ENCODE results near the gene RMRP.

Gene RMRP

DNA sequence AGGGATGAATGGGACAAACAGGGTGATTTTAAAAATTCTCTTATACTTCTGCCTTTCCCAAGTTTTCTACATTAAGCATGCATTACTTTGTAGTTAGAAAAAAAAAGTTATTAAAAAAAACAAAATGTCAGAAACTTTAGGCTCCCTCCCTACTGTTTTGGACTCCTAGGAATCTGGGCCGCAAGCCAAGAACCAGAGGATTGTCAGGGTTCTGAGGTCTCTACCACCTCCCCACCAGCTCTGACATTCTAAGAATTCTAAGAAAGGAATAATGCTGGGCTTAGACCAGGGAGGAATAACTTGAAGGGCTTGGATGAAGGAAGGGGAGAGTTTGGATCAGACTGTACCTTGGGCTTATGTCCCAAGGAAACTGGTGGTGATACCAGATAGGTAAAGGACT lies 8.2 kb upstream of the RMRP start:
- DNase-seq (ENCODE audit: low read depth in 3 of 3, low spot score in 1 of 3) = no peak

DNA sequence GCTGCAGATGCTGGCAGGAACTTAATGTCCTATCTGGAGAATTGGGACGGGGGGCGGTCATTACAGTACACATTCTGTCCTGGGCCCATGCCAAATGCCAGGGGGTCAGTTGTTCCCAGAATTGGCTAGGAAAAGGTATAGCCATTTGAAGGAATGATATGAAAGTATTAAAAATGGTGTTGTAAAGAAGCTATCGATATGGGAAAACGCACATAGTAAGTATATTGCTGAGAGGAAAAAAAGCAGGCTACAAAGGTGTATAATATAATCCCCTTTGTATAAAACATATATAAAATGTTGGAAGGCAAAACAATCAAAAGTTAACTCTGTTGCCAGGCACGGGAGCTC lies 7.6 kb upstream of the RMRP start:
- DNase-seq (ENCODE audit: low read depth in 3 of 3, low spot score in 1 of 3) = no peak

DNA sequence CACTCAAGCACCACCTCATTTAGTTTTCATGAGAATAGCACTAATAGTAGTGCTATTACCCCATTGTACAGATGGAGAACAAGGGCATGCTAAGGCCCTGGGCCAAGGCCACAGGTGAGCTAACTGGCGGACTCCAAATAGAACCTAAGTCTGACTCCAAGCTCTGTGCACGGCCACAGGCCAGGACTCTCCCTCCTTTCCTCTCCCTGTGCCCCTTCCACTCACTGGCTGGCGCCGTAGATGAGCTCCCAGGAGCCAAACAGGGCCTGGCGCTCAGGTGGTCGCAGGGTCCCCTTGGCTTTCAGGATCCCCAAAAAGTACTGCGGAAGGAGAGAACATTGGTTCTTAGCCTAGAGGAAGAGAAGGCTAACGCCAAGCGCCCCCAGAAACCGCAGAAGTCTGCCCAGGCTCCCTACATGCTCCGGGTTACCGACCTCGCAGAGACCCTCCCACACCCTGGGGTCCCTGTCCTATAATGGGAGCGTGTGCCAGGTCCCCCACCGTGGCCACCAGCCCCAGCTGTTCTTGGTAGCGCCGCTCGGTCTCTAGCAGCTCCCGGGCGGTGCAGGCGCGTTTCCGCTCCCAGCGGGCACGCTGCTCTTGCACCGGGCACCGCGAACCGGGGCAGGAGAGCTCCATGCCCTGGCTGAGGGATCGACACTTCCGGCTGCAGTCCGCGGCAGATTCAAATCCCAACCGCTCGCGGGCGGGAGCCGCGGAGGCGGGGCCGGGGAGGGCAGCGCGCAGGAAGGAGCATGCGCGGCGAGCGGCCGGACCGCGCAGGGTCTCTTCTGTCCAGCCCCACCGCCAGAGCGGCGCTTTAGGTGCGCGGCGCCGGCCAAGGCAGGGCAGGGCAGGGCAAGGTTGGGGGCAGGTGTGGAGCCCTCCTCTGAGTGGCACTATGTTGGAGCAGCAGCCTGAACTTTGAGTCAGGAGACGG lies 7.0 kb upstream of the RMRP start, which contains the start of gene ARHGEF39:
Gene ARHGEF39 (minus strand): TSS at position 665 of the 940 bp plus-strand sequence. CDS start 26 bp downstream, at position 639.
- DNase-seq (ENCODE audit: low read depth in 3 of 3, low spot score in 1 of 3) = peak in 1 of 3 donors; percentile 51

DNA sequence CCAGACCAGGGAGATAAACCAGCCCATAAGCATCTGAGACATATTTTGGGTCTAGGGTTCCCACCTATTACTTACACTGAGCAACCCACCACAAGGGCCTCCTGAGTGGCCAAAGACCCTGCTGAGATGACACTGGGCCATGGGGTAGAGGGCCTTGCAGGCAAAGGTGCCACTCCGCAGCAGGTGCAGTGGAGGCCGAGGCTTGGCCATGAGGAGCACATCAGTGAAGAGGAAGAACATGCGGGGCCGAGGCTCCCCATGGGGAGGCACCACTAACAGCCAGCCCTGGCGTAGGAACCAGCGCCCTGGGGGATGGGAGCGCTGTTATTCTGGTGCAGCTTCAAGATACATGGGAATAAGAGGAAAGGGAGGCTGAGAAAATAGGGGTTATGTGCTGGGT lies 4.6 kb upstream of the RMRP start:
- no peak for DNase-seq (ENCODE audit: low read depth in 3 of 3, low spot score in 1 of 3)

DNA sequence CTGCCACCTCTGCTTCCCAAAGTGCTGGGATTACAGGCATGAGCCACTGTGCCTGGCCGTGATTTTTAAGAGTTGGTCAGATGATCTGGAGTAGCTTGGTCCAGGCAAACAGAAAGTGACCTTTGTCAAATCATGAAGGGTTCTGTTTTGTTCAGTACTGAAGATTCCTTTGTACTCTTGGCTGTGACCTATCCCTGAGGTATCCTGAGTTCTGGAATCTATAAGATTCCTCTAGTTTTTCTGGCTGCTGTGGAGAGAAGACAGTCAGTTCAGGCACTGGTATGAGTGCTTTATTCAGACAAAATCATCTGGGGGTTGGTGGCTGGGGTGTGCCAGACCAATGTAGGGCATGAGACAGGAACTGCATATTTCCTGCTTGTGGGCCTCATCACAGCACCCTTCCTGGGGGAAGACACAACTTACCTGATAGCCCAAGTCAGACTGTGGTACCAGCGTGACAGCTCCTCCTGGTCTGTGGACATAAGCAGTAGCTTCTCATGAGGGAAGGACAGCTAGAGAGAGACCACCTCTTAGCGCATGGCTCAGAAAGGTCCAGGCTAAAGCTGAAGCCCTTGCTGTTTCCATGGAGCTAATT lies 4.0 kb upstream of the RMRP start:
- DNase-seq (ENCODE audit: low read depth in 3 of 3, low spot score in 1 of 3) = no peak

DNA sequence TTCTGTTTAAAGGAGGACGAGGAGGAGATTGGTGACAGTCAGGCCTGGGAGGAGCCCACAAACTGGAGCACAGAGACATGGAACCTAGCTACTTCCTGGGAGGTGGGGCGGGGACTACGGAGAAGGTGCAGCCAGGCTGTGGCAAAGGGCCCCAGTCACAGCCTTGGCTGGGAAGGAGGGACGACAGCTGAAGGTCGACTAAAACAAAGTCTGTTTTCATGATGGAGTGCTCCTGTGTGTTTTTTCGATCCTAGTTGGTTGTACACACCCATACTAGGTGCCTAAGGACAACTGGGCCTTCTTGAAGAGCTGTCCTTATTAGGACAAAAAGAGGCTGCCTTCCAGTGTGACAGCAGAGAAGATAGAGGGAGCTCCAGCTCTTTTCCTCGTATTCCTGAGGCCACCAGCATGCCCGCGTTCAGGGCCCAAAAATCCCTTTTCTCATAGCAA lies 3.2 kb upstream of the RMRP start:
- DNase-seq (ENCODE audit: low read depth in 3 of 3, low spot score in 1 of 3) = no peak

DNA sequence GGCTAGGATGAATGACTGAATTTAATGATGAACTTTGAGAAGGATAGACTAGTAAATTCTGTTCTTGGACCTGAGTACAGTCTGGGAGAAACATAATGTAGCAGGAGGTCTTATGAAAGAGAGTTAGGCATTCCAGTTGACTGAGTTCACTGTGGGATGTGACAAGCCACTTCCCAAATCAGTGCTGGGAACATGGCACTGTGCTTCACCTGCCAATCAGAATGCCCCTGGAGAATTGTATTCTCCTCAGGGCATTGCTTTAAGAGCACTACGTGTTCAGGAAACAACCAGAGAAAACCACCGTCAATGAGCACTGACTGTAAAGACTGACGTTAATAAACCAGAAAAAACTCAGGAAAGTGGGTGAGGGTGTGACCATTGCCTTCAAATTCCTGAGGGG lies 1.5 kb upstream of the RMRP start:
- no peak for DNase-seq (ENCODE audit: low read depth in 3 of 3, low spot score in 1 of 3)

DNA sequence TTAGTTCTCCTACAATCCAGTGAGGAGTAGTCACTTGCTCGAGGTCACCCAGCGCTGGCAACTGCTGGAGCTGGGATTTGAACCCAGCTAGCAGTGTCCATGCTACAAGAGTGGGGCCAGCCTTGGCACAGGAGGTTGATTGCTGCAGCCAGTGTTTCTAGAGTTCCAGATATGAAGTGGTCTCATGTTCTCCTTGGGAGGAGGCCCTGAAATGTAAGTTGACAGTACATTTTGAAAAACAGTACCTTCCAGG lies 1.1 kb upstream of the RMRP start:
- no peak for DNase-seq (ENCODE audit: low read depth in 3 of 3, low spot score in 1 of 3)

DNA sequence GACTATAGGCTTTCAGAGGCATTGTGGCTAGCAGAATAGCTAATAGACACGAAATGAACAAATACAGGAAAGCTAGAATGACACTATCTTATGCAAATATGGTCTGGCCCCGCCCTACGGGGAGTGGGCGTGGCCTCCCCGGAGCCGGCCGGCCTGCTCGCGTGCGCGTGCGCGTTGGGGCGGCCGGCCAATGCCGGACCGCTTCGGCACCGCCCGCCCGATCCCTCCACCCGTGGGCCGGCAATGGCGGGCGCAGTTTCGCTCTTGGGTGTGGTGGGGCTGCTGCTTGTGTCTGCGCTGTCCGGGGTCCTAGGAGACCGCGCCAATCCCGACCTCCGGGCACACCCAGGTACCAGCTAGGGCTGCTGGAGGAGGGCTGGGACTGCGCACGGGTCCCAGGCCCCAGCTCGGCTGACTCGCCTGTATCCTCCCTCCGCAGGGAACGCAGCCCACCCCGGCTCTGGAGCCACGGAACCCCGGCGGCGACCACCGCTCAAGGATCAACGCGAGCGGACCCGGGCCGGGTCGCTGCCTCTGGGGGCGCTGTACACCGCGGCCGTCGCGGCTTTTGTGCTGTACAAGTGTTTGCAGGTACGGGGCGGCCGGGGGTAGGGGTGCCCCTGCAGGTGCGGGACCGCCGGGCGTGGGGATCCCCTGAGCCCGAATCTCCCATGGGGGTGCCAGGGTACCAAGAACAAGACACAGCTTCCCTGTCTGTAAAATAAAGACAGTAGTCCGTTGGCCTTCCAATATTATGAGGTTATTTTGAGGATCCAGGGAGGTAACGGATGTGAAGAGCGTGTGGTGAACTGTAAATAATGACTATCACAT lies 533 bp upstream of the RMRP start, which contains the start of gene CCDC107:
Gene CCDC107 (plus strand): TSS at position 156 of the 831 bp plus-strand sequence. CDS start 88 bp downstream, at position 244.
- peak; percentile 56 to 76 (median 68) for DNase-seq (ENCODE audit: low read depth in 3 of 3, low spot score in 1 of 3)

DNA sequence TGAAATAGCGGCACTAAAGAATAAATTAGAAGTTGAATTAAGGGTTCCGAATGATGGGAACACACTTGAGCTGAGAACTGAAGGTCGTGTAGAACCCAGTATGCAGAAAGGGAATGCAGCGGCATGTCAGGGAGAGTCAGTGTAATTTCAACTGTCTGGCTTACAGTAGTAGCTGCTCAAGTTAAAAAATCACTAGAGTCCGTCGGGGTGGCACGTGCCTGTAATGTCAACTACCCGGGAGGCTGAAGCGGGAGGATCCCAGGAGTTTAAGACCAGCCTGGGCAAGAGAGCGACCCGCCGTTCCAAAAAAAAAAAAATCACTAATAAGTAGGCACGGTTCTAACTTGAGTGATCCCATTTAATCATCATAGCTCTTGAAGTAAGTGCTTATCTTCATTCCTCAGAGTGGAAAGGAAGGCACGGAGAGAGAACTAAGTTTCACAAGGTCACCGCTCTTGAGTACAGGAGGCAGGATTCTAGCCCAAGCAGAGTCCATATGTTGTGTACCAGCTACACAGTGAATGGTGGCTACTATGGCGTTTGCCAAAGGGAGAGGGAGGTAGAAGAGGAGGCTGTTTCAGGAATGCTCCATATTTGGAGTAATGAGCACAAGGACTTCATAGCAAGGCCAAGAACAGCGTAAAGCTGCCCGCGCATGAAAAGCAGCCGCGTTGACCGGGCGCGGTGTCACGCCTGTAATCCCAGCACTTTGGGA lies 831 bp downstream of the RMRP start:
- no peak for DNase-seq (ENCODE audit: low read depth in 3 of 3, low spot score in 1 of 3)

DNA sequence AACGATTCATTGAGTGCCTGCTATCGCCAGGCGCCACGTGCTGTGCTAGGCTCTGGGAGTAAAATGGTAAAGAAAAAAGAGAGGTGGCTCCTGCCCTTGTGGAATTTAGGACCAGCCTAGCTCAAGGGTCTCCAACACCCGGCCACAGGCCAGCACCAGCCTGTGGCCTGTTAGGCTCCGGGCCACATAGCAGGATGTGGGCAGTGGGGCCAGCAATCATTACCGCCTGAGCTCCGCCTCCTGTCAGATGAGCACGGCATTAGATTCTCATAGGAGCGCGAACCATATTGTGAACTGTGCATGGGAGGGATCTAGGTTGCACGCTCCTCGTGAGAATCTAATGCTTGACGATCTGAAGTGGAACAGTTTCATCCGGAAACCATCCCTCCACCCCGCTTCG lies 1.5 kb downstream of the RMRP start:
- no peak for DNase-seq (ENCODE audit: low read depth in 3 of 3, low spot score in 1 of 3)

DNA sequence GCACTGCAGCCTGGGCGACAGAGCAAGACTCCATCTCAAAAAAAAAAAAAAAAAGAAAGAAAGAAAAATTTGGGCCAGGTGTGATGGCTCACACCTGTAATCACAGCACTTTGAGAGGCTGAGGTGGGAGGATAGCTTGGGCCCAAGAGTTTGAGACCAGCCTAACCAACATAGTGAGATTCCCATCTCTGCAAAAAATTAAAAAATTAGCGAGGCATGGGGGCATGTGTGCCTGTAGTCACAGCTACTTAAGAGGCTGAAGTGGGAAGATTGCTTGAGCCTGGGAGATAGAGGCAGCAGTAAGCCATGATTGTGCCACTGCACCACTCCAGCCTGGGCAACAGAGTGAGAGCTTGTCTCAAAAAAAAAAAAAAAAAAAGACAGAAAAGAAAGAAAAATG lies 4.2 kb downstream of the RMRP start:
- no peak for DNase-seq (ENCODE audit: low read depth in 3 of 3, low spot score in 1 of 3)

DNA sequence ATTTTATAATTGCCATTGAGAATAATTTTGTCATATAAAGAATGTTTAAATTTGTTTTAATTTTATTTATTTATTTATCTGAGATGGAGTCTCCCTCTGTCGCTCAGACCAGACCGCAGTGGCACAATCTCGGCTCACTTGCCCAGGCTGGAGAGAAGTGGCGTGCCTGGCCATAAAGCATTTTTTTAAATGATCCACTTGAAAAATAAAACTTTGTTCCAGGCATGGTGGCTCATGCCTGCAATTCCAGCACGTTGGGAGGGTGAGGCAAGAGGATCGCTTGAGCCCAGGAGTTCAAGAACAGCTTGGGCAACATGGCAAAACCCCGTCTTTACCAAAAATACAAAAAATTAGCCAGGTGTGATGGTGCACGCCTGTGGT lies 5.0 kb downstream of the RMRP start:
- DNase-seq (ENCODE audit: low read depth in 3 of 3, low spot score in 1 of 3) = no peak

DNA sequence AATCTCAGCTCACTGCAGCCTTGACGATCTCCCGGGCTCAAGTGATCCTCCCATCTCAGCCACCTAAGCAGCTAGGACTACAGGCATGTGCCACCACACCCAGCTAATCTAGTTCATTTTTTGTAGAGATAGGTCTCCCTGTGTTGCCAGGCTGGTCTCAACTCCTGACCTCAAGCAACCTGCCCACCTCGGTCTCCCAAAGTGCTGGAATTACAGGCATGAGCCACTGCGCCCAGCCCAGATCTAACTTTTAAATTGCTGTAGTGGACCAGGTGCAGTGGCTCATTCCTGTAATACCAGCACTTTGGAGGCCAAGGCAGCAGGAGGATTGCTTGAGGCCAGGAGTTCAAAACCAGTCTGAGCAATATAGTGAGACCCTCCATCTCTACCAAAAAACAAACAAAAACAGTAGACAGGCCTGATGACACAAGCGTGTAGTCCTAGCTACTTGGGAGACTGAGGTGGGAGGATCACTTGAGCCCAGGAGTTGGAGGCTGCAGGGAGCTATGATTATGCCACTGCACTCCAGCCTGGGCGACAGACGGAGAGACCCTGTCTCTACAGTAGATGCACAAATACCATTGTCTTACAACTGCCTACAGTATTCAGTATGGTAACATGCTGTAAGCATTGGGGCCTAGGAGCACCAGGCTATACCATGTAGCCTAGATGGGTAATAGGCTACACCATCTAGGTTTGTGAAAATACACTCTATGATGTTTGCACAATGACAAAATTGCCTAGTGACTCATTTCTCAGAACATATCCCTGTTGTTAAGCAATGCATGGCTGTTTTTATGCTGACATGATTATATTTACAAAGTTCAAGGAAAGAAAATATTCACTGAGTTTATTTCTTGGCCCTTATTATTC lies 5.6 kb downstream of the RMRP start:
- DNase-seq (ENCODE audit: low read depth in 3 of 3, low spot score in 1 of 3) = no peak

DNA sequence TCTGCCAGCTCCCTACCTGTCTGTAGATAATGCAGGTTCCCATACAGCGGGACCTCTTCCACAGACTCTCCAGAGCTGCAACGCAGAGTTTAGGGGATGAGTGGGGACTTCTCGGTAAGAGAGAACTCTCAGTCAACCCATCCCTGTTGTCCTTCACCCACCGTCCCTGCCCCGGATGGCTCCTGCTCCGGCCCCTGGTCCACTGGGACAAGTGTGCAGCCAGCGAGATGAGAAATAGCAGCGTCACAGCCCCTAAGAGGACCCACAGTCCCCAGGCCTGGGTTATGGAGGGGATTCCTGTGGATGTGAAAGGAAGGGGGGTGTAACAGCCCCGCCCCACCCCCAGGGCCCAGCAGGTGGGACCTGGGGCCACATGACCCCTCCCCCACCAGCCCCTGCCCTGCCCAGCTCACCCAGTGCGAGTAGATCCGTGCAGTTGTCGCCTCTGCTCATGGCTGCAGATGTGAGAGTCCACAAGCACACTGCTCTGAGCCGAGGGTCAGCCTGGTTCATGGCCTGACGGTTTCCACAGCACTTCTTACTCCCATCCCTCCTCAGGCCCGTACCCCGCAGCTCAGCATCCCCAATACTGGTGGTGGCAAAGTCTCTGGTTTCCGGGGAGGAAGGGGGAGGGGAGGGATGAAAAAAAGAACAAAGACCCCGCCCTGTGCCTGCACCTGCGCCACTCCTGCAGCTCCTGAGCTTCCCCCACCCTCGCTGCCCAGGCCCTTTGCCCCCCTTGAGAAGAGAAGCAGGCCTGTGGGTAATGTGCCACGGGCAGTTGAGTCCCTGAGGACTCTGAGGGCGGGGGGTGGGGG lies 7.3 kb downstream of the RMRP start, which contains the start of gene SIT1:
Gene SIT1 (minus strand): TSS at position 591 of the 818 bp plus-strand sequence. CDS start 78 bp downstream, at position 513.
- DNase-seq (ENCODE audit: low read depth in 3 of 3, low spot score in 1 of 3) = no peak

DNA sequence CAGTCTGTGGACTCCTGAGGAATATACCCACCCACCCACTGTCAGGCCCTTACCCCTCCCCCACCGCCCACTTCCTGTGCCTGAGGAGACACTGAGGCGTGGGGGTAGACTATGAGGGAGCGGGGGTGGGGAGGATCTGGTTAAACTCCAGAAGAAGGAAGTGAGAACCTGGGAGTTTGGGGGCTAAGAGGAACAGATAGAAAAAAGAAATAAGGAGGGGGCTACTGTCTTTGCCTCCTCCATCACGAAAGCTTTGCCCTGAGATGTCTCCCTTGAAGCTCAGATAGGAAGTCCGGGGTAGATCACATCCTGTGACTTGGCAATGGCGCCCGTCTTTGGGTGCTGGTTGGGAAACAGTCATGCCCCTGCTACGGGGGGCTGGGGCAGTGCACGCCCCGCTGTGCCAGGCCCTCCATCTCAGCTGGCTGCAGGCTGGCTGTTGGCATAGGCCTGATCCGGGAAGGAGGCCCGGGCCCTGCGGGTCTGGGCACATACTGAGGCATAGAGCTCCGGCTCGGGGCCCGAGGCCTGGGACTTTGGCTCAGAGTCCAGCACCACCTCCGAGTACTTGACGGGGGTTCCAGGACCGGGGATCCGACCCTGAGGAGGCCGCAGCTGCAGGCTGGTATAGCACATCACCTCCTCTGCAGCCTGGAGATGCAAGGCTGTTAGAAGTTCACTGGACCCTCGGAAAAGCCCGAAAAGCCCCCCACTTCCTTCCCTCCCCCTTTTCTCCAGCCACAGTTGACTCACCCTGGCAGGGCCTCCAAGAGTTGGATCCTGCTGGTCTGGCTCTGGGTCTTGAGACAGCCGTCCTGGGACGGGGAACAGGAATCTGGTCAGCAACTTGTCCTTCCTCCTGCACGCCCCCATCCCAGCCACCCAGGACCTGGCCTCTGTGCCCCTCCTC lies 8.1 kb downstream of the RMRP start:
- peak in 1 of 3 donors; percentile 38 for DNase-seq (ENCODE audit: low read depth in 3 of 3, low spot score in 1 of 3)

DNA sequence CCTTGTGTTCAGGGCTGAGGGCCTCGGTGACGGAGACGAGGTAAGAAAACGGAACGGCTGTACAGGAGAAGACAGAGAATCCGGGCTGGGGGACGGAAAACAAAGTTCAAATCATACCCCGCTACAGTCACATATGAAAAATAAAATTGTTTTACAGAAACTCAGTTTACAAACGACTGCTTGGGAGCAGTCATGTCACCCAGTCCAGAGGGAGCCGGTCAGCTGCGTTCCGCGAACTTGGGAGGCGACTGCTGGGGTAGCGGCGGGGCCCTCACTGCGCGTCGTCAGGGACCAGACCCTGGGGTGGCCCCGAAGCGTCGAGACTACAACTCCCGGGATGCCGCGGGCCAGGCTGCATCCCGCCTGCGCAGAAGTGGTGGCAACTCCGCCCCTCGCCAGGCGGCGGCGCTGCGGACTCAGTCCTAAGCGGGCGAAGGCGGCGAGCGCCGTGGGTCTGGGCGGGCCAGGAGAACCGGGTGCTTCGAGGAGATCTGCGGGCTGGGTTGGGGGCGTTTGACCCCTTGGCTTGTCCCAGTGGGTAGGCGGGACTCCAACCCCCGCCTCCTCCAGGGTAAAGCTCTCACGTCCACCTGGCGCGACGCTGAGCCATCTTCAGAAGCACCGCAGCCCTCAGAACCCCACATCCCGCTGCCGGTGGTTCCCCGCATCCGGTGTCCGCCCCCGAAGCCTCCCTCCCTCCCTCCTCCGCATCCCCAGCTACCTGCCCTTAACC lies 11.1 kb downstream of the RMRP start:
- peak; percentile 72 to 91 (median 85) for DNase-seq (ENCODE audit: low read depth in 3 of 3, low spot score in 1 of 3)

DNA sequence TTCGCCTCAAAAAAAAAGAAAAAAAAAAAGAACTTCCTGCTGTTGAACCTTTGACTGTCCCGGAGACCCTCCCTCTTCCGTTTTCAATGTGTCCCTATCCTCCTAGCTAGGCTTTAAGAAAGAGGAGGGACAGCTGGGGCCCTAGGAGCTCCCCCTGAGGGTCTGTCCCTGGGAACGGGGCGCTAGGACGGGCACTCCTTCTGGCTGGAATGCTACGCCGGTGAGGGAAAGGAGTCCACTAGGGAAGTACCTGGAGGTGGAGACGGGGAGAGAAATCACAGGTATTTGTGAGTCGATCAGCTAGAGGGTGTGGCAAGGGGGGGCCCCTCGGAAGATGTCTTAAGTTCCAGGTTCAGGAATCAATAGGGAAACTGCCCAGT lies 11.7 kb downstream of the RMRP start:
- DNase-seq (ENCODE audit: low read depth in 3 of 3, low spot score in 1 of 3) = no peak
